DMS53 (cell line): ENCODE results near the gene SLC22A13.
"Not testable (repeated sequence)": the region's sequence is repeated elsewhere in the genome, so short reads cannot be mapped to it uniquely, and the experiment has no call there.

ENCODE experiments used
- DNase-seq: peaks from one replicate; lab custom pipeline; 2025; lab: John Stamatoyannopoulos, UW

Gene SLC22A13

DNA sequence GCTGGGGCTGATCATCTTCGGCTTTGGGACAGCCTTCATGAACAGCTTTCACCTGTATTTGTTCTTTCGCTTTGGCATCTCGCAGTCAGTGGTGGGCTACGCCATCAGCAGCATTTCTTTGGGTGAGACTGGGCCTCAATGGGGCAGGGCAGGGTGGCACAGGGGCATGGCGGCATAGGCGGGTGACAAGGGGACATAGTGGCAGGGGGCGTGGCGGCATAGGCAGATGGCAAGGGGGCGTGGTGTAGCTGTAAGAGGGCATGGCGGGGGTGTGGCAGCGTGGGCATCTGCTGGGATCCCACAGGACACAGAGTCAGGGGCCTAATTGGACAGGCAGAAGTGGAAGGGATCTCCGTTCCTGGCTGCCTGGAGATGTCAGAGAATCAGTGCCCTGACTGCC, 42.0 kb downstream of the SLC22A13 start:
- DNase-seq, result no peak

DNA sequence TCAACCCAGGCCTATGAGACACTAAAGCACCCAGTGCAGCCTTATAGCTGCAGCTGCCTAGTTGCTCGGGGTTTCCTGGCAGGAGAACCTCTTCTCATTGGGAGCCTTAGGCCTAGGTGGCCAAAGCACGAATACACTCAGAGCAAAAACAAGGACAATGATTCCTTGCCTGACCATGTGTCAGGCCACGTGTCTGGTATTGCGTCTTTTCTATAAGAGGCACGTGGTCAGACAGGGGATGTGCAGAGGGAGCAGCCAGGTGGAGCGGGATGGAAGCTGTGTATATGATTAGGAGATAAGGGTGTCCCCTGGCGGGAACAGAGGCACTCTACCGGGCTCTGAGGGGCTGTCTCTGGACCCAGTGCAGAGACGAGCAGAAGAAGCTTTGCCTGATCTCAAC, 42.8 kb downstream of the SLC22A13 start:
- DNase-seq, result no peak

DNA sequence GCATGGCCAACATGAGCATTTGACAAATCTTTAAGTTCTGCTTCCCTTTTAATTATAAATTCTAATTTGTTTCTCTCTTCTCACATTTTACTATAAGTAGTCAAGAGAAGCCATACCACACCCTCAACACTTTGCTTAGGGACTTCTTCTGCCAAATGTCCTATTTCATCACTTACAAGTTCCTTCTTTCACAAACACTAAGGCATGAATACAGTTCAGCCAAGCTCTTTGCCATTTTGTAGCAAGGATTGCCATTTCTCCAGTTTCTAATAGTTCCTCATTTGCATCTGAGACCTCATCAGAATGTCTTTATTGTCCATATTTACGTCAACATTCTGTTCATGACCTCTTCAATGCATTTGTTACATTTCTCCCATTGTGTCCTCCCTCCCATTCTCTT, 45.9 kb downstream of the SLC22A13 start:
- no peak for DNase-seq

DNA sequence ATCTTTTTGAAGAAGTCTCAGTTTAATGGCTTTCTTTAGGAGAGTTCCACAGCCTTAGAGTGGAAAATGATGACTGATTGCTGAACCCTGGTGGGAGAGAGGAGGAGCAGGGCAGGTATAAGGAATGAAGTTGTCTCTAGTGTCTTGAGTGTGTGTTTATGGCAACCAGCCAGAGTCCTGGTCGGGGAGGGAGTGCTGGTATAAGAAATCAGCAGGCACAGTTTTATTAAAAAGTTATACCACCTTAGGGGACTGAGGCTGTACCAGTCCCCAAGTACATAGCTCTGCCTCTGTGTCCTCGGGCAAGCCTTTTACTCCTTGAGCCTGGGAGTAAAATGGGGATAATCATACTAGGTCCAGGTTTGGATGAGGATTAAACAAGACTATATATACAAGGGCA, 46.3 kb downstream of the SLC22A13 start:
- no peak for DNase-seq

- DNase-seq, result no peak
Measured at GRCh38 chr3:38312356-38312755, 46.7 kb downstream of the SLC22A13 start.

GRCh38 chr3:38313263-38313662, 47.7 kb downstream of the SLC22A13 start:
- no peak for DNase-seq

DNA sequence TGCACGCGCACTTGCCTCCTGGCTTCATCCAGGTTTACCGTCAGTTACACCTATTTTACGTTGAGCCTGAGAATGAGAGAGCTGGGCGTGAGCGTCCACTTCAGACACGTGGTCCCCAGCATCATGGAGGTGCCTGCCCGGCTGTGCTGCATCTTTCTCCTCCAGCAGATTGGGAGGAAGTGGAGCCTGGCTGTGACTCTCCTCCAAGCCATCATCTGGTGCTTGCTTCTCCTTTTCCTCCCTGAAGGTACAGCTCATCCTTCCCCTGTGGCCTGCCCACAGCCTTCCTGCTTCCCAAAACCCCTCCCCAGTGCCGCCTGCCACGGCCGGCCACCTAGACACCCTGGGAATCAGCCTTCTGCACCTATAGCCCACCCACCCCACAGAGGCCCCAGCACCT, 48.1 kb downstream of the SLC22A13 start:
- no peak for DNase-seq

- no peak for DNase-seq
Measured at GRCh38 chr3:38314112-38314763, 48.6 kb downstream of the SLC22A13 start.

DNA sequence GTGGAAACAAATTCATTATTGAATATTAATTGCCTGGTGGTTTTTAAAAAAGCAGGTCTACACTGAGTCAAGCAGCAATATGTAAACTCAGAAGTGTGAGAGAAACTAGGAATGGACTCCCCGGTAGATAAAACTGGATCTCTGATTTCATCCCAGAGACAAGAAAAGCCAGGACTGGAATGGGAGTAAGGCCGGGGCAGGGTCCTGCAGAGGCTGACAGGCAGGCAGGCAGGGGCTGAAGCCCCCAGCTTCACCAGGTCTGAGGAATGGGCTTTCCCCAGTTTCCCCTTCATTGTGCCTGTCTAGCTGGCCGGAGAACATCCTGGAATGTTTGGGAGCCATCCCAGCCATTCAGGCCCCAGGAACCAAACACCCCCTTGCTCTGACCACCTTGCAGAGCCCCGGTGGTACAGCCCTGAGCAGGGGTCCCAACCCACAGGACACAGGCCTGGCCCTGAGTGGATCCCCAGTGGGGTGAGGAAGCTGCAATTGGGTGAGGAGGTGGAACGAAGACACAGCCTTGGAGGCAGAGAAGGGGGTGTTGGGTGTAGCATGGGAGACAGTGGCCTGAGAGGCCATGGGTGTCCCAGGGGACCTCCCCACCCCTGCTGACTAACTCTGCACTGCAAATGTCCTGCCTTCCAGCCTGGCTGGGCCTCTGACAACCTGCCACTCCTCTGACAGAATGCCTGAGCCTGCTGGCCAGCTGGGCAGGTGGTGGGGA, 49.3 kb downstream of the SLC22A13 start:
- no peak for DNase-seq

GRCh38 chr3:38315488-38316230, 50.0 kb downstream of the SLC22A13 start:
- DNase-seq, result no peak

- DNase-seq, result no peak
Measured at GRCh38 chr3:38316356-38317191, 51.0 kb downstream of the SLC22A13 start.

GRCh38 chr3:38317192-38317759, 51.7 kb downstream of the SLC22A13 start:
- no peak for DNase-seq

- DNase-seq, result no peak
Measured at GRCh38 chr3:38318766-38319671, 53.4 kb downstream of the SLC22A13 start.

GRCh38 chr3:38320638-38321037, 55.0 kb downstream of the SLC22A13 start:
- DNase-seq, result not testable (repeated sequence)

DNA sequence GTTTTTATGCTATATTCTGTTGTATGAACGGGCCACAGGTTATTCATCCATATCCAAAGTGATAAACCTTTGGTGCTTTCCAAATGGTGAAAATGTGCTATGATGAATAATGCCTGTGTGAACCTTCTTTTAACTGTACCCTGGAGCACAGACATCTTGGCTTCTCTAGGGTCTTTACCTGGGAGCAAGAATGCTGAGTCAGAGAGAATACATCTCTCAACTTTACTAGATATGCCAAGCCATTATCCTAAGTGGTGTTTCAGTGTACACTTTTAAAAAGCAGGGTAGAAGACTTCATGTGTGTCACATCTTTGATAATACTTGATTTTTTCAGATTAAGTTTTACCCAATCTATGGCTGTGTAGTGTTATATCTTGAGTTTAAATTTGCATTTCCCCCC, 57.4 kb downstream of the SLC22A13 start:
- DNase-seq, result no peak

DNA sequence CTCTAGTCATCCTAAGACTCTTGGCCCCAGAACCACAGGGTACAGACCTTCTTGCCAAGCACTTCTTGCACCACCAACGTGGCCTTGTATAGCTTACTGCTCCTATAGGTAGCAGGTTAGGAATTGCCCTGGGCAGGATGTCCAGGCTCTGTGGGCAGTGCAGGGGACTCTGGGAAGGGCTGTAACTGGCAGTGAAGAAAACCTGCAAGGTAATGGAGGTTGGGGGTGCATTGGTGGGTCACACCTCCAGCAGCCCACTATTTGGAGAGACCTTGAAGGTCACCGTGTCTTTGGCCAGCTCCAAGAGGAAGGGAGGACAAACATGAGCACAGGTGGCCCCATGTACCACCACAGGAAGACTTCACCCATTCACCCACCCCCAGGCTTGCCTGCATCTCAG, 59.6 kb downstream of the SLC22A13 start:
- no peak for DNase-seq

DNA sequence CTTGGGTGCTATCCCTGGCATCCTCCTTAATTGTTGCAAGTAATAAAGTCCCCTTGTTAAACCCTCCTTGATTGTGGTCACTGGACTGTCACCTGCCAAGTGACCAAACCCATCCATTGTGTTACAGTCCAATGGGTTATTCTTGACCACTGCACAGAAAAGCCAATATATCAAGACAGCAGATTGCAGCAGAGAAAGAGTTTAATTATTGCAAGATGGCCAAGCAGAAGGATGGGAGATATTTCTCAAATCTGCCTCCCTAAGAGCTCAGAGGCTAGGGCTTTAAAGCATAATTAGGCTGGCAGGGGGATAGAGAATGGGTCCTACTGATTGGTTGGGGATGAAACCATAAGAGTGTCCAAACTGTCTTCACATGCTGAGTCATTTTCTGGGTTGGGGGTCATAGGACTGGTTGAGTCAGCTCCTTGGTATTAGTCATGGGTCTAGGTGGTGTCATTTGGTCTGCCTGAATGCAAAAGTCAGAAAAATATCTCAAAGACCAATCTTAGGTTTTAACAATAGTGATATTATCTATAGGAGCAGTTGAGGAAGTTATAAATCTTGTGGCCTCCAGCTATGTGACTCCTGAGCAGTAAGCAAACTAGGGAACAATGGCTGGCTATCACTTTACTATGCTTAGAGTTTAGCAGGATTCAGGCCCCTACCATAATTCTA, 61.9 kb downstream of the SLC22A13 start:
- DNase-seq, result no peak
